DND-41 (cell line): Measurements from ENCODE around the gene HOXA5.

ENCODE experiments used
- EZH2 ChIP-seq: IDR thresholded peaks from 3 replicates; pipeline ENCODE4 v1.6.1; 2012; ENCODE audit warnings: borderline replicate concordance, low read depth, mild to moderate bottlenecking, moderate library complexity, low read length, inconsistent platforms; ENCODE audit not compliant: severe bottlenecking
- TF ChIP-seq, protein P1 (sequence below): IDR thresholded peaks from 2 replicates; pipeline ENCODE4 v1.5.1; 2012; ENCODE audit warnings: borderline replicate concordance, low read length, moderate library complexity, mild to moderate bottlenecking; ENCODE audit not compliant: poor library complexity, severe bottlenecking; ENCODE audit errors: extremely low read depth

DNA sequence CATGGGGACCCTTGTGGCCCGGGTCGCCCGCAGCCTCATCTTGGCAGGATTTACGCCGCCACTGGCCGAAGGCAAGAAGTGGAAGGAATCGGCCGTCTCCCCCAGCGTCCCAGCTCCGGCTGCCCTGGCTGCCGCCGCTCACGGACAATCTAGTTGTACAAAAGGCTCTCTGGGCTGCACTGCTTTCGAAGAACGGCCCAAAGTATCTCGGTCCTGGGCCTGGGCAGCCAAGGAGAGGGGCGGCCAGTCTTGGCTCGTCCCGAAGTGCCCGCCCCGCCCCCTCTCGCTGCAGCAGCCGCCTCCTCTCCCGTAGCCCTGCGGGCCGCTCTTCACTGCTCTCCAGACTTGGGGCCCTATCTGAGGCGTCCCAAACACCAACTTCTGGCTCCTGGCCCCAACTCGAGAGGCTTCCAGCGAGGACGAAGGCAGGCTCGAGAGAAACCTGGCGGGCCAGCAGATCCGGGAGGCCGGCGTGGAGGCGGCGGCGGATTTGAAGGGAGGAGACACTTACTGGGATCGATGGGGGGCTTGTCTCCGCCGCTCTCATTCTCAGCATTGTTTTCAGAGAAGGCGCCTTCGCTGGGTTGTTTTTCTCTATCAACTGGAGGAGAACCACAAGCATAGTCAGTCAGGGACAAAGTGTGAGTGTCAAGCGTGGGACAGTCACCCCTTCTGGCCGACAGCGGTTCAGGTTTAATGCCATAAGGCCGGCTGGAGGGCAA is 21.0 kb upstream of the HOXA5 start:
- TF ChIP-seq, protein P1, sequence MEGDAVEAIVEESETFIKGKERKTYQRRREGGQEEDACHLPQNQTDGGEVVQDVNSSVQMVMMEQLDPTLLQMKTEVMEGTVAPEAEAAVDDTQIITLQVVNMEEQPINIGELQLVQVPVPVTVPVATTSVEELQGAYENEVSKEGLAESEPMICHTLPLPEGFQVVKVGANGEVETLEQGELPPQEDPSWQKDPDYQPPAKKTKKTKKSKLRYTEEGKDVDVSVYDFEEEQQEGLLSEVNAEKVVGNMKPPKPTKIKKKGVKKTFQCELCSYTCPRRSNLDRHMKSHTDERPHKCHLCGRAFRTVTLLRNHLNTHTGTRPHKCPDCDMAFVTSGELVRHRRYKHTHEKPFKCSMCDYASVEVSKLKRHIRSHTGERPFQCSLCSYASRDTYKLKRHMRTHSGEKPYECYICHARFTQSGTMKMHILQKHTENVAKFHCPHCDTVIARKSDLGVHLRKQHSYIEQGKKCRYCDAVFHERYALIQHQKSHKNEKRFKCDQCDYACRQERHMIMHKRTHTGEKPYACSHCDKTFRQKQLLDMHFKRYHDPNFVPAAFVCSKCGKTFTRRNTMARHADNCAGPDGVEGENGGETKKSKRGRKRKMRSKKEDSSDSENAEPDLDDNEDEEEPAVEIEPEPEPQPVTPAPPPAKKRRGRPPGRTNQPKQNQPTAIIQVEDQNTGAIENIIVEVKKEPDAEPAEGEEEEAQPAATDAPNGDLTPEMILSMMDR: no peak
- TF ChIP-seq EZH2: no peak
